Inferior parietal cortex (tissue), 1 donor: Measurements from ENCODE around the gene MED25.

Source experiments
- DNase-seq: peaks from one replicate; pipeline ENCODE4 v3.0.0-alpha.2; 2016; ENCODE audit errors: extremely low spot score

MED25 gene

GRCh38 chr19:49817964-49818648 lies at the start of gene MED25:
TSS of gene MED25 (plus strand) at chr19:49818289. CDS start at chr19:49818342, 53 bp downstream.
- DNase-seq: peak; percentile 91

GRCh38 chr19:49770529-49770928 lies 47.6 kb upstream of the MED25 start:
- no peak for DNase-seq

- no peak for DNase-seq
Observed at GRCh38 chr19:49771674-49772139, 46.4 kb upstream of the MED25 start.

- DNase-seq: no peak
Observed at GRCh38 chr19:49772850-49773432, 45.1 kb upstream of the MED25 start.

- no peak for DNase-seq
Observed at GRCh38 chr19:49773663-49774350, 44.3 kb upstream of the MED25 start.

GRCh38 chr19:49774969-49775368 lies 43.1 kb upstream of the MED25 start:
- DNase-seq: no peak

- no peak for DNase-seq
Observed at GRCh38 chr19:49775742-49776370, 42.2 kb upstream of the MED25 start.

GRCh38 chr19:49776371-49776764 lies 41.7 kb upstream of the MED25 start:
- DNase-seq: no peak

GRCh38 chr19:49779731-49780555 lies 38.1 kb upstream of the MED25 start:
- DNase-seq: no peak

GRCh38 chr19:49780861-49781260 lies 37.2 kb upstream of the MED25 start:
- DNase-seq: no peak

- DNase-seq: no peak
Observed at GRCh38 chr19:49781394-49781793, 36.7 kb upstream of the MED25 start.

GRCh38 chr19:49782515-49782914 lies 35.6 kb upstream of the MED25 start:
- DNase-seq: no peak

- DNase-seq: no peak
Observed at GRCh38 chr19:49786376-49786820, 31.7 kb upstream of the MED25 start.

- DNase-seq: no peak
Observed at GRCh38 chr19:49787746-49788145, 30.3 kb upstream of the MED25 start.

- no peak for DNase-seq
Observed at GRCh38 chr19:49788857-49789256, 29.2 kb upstream of the MED25 start.

GRCh38 chr19:49790866-49791265 lies 27.2 kb upstream of the MED25 start:
- DNase-seq: no peak

- no peak for DNase-seq
Observed at GRCh38 chr19:49791776-49792445, 26.2 kb upstream of the MED25 start.

- no peak for DNase-seq
Observed at GRCh38 chr19:49792829-49793560, 25.1 kb upstream of the MED25 start.

- DNase-seq: no peak
Observed at GRCh38 chr19:49793561-49793840, 24.6 kb upstream of the MED25 start.

GRCh38 chr19:49795615-49796014 lies 22.5 kb upstream of the MED25 start:
- DNase-seq: no peak

GRCh38 chr19:49798574-49798973 lies 19.5 kb upstream of the MED25 start:
- DNase-seq: no peak
